GM19240 (cell line): ENCODE measurements around the gene PANK4.
"Not testable (repeated sequence)": the region's sequence is repeated elsewhere in the genome, so short reads cannot be mapped to it uniquely, and the experiment has no call there.

Source experiments
- DNase-seq: peaks from one replicate; pipeline ENCODE4 v3.0.0; 2011; ENCODE audit warnings: low spot score; ENCODE audit not compliant: insufficient read length

PANK4 gene

DNA sequence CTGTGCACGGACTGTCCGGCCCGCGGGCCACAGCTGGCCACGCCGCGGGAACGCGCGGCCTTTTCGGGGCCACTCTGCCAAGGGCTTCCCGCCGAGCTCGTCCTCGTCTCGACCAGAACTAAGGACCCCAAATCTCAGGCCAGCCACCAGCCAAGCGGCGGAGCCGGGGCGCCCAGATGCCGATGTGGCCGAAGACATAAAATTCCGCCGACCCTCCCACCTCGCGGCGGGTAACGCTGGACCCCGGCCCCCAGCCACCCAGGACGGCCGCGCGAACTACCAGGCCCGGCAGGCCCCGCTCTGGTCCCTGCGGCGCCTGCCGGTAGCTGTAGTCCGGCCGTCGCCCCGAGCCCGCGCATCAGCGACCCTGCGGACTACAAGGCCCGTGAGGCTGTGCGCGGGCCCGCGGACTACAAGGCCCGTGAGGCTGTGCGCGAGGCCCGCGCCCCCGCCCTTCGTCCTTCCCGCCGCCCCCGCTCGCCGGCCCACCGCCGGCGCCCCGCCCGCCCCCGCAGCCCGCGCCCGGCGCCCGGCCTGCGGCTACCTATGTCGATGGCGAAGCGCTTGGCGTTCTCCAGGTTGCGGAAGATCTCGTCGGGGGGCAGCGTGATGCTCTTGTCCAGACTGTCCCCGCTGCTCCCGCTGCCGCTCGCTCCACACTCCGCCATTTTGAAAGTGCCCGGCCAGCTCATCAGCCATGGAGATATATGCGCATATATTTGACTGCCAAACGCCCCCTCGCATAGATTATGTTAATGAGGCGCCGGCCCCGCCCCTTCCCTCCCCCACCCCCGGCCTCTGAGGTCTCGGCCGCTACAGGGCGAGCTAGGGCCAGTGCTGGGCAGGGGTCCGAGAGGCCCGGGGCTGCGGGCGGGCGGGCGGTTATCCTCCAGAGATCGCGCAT is at the start of gene PANK4:
TSS of gene PANK4 (minus strand) at position 677 of the 904 bp plus-strand sequence. CDS start at position 668, 9 bp downstream.
- peak; percentile 99 for DNase-seq

DNA sequence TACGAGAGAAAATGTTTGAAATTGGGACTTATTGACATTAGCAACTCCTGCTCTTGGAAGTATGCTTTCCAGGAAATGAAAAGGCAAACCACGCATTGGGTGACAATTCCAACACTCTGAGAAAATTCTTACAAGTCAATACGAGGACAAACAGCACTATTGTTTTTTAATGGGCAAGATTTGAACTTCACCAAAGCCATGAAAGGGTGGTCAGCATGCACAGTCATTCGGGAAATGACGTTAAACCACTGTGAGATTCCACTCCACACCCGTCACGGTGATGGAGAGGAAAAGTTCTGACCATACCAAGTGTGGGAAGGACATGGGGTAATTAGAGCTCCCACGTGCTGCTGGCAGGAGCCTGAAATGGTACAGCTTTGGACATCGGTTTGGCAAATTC is 48.0 kb upstream of the PANK4 start:
- no peak for DNase-seq

DNA sequence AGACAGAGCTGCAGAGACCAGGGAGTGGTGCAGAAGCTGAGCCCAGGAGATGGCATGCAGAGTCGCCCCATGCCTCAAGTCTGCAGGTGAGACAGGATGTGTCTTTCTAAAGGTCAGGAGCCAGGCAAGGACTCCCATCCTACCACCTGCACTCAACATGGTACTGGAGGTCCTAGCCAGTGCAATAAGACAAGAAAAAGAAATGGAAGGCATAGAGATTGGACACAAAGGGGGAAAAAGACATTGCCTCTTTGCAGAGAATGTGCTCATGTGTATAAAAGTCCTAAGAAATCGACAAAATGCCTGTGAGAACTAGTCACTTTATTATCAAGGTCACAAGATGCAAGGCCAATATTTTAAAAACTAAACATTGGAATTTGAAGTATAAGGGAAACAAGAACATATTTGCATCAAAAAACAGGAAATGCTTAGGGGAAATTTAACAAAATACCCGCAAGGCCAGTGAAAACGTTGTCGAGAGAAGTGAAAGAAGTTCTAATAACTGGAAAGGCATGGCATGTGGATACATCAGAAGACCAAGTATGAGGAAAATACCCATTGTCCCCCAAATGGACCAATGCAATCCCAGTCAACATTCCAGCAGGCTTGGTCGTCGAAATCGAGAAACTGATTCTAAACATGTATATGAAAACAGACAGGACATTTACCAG is 47.0 kb upstream of the PANK4 start:
- no peak for DNase-seq

DNA sequence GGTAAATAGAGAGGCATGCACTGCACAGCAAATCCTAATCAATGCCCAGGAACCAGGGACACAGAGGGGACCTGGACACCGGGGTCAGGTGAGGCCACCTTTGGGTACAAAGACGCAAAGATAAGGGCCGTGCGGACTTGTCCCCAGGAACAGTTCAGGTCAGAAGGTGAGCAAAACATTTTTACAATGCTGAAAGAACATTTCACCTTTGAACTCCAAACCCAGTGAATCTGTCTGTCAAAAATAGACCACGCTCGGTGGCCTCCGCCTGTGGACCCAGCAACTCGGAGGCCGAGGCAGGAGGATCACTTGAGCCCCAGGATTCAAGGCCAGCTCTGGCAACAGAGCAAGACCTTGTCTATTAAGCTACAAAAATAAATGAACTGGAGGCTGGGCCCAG is 45.0 kb upstream of the PANK4 start:
- no peak for DNase-seq

GRCh38 chr1:2570332-2570731 is 43.9 kb upstream of the PANK4 start:
- no peak for DNase-seq

GRCh38 chr1:2569703-2570102 is 43.3 kb upstream of the PANK4 start:
- not testable (repeated sequence) for DNase-seq

DNA sequence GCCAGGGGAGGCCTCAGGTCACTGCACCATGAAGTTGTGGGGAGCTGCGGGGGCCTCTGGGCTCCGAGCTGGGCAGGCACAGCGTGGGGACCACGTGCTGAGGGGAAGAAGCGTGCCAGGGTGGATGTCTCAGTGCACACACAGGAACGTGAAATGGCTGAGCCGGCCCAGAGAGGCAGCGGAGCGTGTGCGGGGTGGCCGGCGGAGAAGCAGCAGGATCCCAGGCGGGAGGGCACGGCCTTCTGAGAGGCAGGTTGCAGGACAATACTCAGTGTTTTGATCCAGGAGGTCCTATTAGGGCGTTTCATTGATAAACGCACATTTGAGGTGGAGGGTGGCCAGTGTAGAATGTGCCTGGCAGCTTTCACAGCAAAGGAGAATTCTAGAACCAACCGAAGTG is 42.7 kb upstream of the PANK4 start:
- DNase-seq, result no peak

DNA sequence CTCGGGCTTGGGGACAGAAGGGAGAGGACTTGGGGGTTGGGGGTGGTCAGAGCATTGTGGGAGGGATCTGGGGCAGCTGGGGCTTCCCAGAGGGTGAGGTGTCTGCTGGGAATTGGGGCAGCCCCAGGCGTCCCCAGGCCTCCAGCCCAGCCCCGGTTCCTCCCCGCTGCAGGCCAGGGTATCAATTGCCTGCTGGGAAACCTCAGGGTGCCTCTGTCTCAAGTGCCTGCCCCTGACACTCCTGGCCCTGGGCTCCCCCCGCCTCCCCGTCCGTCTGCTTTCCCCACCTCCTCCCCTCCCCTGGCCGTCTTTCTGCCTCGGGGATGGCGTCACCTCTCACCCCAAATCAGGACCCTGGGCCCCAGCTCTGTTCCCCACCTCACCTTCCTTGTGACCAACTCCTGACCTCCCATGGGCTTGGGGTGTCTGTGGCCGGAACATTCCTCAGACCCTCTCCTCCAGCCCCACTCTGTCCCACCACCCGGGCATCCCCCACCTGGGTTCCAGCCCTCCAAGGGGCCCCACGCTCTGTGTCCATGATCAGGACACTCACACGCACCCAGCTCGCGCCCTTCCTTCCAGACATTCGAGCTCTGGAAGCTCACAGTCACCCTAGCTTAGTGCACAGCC is 41.9 kb upstream of the PANK4 start:
- DNase-seq, result not testable (repeated sequence)

- DNase-seq, result no peak
These were observed 40.8 kb upstream of the PANK4 start for GRCh38 chr1:2567083-2567679.

DNA sequence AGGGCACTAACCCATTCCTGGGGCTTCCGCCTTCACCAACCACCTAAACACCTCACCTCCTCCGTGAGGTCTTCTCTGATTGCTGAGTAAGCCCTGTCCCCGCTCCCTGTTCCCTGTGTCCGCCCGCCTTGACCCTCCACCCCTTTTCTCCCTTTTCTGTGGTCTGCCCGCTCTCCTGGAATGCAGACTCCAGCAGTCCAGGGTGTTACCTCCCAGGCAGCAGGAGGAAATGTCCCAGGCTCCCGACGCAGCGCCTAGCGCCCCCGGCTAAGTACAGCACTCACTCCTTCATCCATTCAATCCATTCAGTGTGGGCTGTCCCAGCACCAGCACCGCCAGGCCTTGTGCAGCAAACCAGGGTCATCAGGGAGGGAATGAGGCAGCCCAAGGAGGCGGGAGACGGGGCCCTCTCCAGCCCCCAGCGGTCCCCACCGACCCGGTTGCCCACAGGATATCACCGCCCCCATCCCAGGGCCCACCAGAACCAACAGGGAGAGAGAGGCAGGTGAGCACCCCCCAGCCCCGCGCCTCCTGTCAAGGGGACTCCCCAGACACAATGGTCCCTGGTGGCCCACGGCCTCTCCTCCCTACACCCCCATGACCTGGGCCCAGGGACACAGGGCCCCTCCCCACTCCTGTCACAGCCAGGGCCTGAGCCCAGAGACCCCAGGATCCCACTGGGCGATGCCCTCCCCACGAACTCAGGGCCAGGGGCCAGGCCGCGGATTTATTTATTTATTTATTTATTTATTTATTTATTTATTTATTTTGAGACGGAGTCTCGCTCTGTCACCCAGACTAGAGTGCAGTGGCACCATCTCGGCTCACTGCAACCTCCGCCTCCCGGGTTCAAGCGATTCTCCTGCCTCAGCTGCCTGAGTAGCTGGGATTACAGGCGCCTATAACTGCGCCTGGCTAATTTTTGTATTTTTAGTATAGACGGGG is 40.0 kb upstream of the PANK4 start:
- no peak for DNase-seq

DNA sequence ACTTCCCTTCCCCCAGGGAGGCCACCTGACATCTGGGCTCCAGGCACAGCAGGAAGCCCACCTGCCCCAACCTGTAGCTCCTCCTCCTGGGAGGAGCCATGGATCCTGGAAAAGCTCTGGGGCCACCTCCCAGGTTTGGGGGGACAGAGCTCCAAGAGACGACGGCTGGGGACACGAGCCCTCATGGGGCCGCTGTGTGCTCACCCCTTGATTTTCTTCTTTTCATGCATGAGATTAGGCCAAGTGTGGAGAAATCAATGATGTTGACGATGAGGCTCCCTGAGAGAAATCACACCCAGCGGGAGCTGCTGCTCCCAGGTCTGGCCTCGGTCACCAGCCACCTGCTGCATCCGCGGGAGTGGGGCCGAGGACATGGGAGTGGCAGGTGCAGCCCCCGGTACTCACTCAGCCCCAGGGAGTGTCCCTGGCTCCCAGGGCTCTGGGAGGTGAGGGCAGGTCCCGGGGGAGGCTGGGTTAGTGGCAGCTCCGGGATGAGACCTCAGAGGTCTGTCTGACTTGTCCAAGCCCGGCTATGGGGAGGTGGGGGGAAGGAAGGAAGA is 38.5 kb upstream of the PANK4 start:
- no peak for DNase-seq

- no peak for DNase-seq
These were observed 37.8 kb upstream of the PANK4 start for GRCh38 chr1:2564006-2564814.

GRCh38 chr1:2563205-2563604 is 36.8 kb upstream of the PANK4 start:
- no peak for DNase-seq

DNA sequence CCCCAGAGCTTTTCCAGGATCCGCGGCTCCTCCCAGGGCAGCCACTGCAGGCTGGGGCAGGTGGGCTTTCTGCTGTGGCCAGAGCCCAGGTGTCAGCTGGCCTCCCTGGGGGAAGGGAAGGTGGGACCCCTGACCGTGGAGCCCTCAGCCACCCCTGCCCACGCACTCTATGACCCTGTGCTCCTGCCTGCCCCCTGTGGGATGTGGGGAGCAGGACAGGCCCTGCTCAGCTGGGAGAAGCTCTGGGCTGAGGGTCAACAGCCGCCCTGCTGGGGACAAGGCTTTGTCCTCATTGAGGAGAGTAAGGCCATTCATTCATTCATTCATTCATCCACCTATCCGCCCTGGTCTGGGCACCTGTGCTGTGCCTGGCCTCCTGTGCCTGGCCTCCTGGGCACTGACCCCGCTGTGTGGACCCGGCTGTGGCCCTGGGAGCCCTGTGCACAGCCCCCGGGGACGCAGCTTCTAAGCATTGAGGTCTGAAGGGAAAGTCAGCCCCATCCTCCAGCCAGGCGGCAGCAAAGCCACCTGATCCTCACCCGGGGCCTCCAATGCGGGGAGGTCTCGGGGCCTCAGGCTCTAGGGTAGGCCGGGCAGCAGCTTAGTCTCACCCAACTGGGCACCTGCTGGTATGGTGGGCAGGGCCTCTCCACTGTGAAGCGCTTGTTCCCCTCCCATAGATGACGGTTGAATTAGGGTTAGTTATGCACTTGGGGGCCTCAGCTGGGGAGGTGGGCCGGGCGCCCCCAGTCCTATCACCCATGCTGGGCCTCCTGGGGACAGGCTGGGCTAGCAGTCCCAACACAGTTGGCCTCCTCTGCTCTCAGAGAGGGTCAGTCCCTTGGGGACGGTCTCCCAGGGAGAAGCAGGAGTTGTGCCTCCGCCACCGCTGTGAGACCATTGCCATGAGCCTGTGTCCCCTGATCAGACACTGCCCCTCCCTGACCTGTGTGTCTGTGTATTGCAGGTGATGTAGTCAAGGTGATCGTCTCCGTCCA is 35.8 kb upstream of the PANK4 start:
- no peak for DNase-seq

DNA sequence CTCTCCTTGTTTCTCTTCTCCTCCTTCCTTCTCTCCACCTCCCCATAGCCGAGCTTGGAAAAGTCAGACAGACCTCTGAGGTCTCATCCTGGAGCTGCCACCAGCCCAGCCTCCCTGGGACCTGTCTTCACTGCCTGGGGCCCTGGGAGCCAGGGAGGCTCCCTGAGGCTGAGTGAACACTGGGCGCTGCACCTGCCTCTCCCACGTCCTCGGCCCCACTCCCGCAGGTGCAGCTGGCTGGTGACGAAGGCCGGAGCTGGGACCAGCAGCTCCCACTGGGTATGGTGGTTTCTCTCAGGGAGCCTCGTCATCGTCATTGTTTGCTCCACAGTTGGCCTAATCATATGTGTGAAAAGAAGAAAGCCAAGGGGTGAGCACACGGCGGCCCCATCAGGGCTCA is 35.0 kb upstream of the PANK4 start:
- DNase-seq, result no peak

DNA sequence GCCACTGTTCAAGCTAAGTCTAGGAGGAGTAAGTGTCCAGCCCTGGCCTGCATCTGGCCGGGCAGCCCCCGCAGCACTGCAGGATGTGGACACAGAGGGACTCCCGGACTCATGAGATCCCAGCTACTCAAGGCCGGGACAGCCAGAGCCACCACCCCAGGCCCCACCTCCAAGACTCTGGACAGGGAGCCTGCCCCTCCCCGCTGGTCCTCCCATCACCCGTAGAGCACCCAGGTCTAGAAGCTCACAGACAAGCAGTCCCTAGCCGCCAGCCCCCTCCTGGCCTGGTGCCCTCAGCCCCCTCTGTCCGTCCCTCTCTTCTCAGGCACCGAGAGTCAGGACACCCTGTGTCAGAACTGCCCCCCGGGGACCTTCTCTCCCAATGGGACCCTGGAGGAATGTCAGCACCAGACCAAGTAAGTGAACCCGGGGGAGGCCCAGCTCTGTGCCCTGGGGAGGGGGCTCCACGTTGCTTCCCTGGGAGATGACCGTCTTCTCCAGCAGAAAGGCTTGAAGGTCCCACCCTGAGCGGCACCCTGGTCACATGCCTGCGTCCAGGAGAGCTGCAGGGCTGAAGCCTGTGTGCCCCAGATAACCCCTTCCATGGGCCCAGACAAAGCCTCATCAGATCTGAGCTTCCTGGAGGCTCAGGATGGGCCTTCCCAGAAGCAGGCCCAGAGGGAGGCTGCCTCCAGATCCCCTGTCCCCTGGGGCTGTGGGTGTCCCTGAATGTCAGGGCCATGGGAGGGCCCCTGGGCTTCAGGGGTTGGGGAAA is 34.1 kb upstream of the PANK4 start:
- DNase-seq, result no peak

GRCh38 chr1:2559509-2560298 is 33.3 kb upstream of the PANK4 start:
- DNase-seq, result no peak
